HCT116 (cell line): ENCODE results near the gene NUDT13.

Experiments used
- CTCF ChIP-seq, 3 experiments: fragments of 200-600 bp in 1 of 3; sonication (generic) in 1 of 3; IDR thresholded peaks in 2 of 3; conservative IDR thresholded peaks in 1 of 3; 2 replicates each; pipeline ENCODE4 v1.5.1; 2012 to 2017; ENCODE audit warnings: low read depth in 2 of 3, low read length in 2 of 3, antibody characterized with exemption in 1 of 3, borderline replicate concordance in 1 of 3, control low read depth in 1 of 3, mild to moderate bottlenecking in 1 of 3, mixed read lengths in 1 of 3, mixed run types in 1 of 3, moderate library complexity in 1 of 3; ENCODE audit not compliant: insufficient read depth in 1 of 3
- EZH2 ChIP-seq: fragments of 200-600 bp; sonication (generic); IDR thresholded peaks from 2 replicates; pipeline ENCODE4 v1.6.1; 2017; ENCODE audit warnings: antibody characterized with exemption, mixed run types
- POLR2A ChIP-seq: IDR thresholded peaks from 2 replicates; pipeline ENCODE4 v1.7.0; 2011; ENCODE audit warnings: borderline replicate concordance; ENCODE audit not compliant: insufficient read depth, insufficient read length; ENCODE audit errors: extremely low read depth
- POLR2AphosphoS5 ChIP-seq: IDR thresholded peaks from 2 replicates; pipeline ENCODE4 v1.6.1; 2011; ENCODE audit warnings: mild to moderate bottlenecking, low read depth, low read length, moderate library complexity
- RAD21 ChIP-seq: IDR thresholded peaks from 2 replicates; pipeline ENCODE4 v1.6.1; 2012; ENCODE audit warnings: low read depth, mild to moderate bottlenecking
- REST ChIP-seq: IDR thresholded peaks from 2 replicates; pipeline ENCODE4 v1.6.1; 2012; ENCODE audit warnings: low read depth
- SIN3A ChIP-seq: IDR thresholded peaks from 2 replicates; pipeline ENCODE4 v1.6.1; 2012; ENCODE audit warnings: low read depth
- SP1 ChIP-seq: IDR thresholded peaks from 2 replicates; pipeline ENCODE4 v1.6.1; 2012; ENCODE audit warnings: low read depth

DNA sequence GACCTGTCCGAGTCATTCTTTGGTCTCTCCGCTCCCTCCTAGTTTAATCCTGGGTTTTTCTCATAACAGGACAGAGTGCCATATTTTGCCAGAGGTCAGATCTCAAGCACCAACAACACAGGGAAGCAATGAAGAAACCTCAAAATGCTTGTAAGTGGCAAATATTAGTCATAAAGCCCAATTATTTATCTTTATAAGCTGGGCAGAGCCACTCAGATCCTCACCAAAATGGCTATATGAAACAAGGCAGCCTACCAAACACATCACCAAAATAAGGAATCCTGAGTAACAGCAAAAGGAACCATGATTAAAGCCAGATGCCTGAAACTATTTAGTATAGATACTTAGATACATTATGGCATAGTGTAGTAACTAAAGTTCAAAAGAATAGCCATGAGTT is 52.8 kb downstream of the NUDT13 start:
- TF ChIP-seq RAD21 (no peak), EZH2 (no peak), CTCF (IDR thresholded peaks at IDR 0.05 in 2 of 3, conservative IDR thresholded peaks at IDR 0.05 in 1 of 3; ENCODE audit: borderline replicate concordance in 1 of 3, insufficient read depth in 1 of 3, low read depth in 2 of 3, low read length in 2 of 3) (no peak), POLR2AphosphoS5 (no peak), SP1 (no peak), REST (no peak), SIN3A (no peak), POLR2A (no peak)
